HepG2 (cell line): ENCODE measurements around the gene PPP1R9A. TPM values are rescaled to one million over a fixed set of nuclear protein-coding genes. Genes with fewer than 3 reads are reported as not detected.
A peak's percentile ranks its signal among the peaks of the same experiment; 100 is the strongest.

ENCODE experiments used
- DPF2 ChIP-seq: sonication (generic); formaldehyde crosslinking; IDR thresholded peaks from 2 replicates; pipeline ENCODE4 v1.4.0; 2020; ENCODE audit warnings: mild to moderate bottlenecking, low read depth, missing genetic modification reagents, borderline replicate concordance
- FOXP4 ChIP-seq: sonication (generic); formaldehyde crosslinking; IDR thresholded peaks from 2 replicates; pipeline ENCODE4 v1.4.0; 2020; ENCODE audit warnings: missing genetic modification reagents
- KLF6 ChIP-seq: IDR thresholded peaks from 2 replicates; pipeline ENCODE4 v1.8.0; 2016; ENCODE audit warnings: missing biosample characterization, missing genetic modification reagents
- KMT2B ChIP-seq: IDR thresholded peaks from 2 replicates; pipeline ENCODE4 v1.6.1; 2016; ENCODE audit warnings: missing genetic modification reagents, missing compliant biosample characterization
- SAP130 ChIP-seq: IDR thresholded peaks from 2 replicates; pipeline ENCODE4 v1.6.1; 2016; ENCODE audit warnings: low read depth
- SMAD1 ChIP-seq: sonication (generic); formaldehyde crosslinking; IDR thresholded peaks from 2 replicates; pipeline ENCODE4 v1.4.0; 2020; ENCODE audit warnings: missing genetic modification reagents, low read depth, mild to moderate bottlenecking, borderline replicate concordance
- SP140L ChIP-seq: sonication (generic); formaldehyde crosslinking; IDR thresholded peaks from 2 replicates; pipeline ENCODE4 v1.4.0; 2020; ENCODE audit warnings: missing genetic modification reagents, borderline replicate concordance
- TARDBP ChIP-seq: sonication (generic); formaldehyde crosslinking; IDR thresholded peaks from 2 replicates; pipeline ENCODE4 v1.8.0; 2022; ENCODE audit warnings: mild to moderate bottlenecking, missing genetic modification reagents
- U2AF1 ChIP-seq: fragments of 200-400 bp; formaldehyde crosslinking; optimal IDR thresholded peaks from 2 replicates; pipeline ENCODE3; 2017; ENCODE audit warnings: mild to moderate bottlenecking, low read depth, low read length
- ZBTB4 ChIP-seq: sonication (generic); formaldehyde crosslinking; IDR thresholded peaks from 2 replicates; pipeline ENCODE4 v1.4.0; 2020; ENCODE audit warnings: missing genetic modification reagents, mild to moderate bottlenecking, borderline replicate concordance
- ZMAT3 ChIP-seq: sonication (generic); formaldehyde crosslinking; conservative IDR thresholded peaks from 2 replicates; pipeline ENCODE4 v1.7.0; 2021; ENCODE audit warnings: missing genetic modification reagents
- ZMYM4 ChIP-seq: sonication (generic); formaldehyde crosslinking; IDR thresholded peaks from 2 replicates; pipeline ENCODE4 v1.8.1; 2023; ENCODE audit warnings: mild to moderate bottlenecking, missing genetic modification reagents
- ZNF230 ChIP-seq: sonication (generic); formaldehyde crosslinking; IDR thresholded peaks from 2 replicates; pipeline ENCODE4 v1.4.0; 2020; ENCODE audit warnings: mild to moderate bottlenecking, missing genetic modification reagents
- ZNF253 ChIP-seq: sonication (generic); formaldehyde crosslinking; IDR thresholded peaks from 2 replicates; pipeline ENCODE4 v1.8.0; 2022; ENCODE audit warnings: mild to moderate bottlenecking, missing genetic modification reagents, borderline replicate concordance
- ZNF788 ChIP-seq: sonication (generic); formaldehyde crosslinking; IDR thresholded peaks from 2 replicates; pipeline ENCODE4 v1.5.0; 2020; ENCODE audit warnings: mild to moderate bottlenecking, missing genetic modification reagents, borderline replicate concordance
- polyA plus RNA-seq, 8 experiments: library from polyadenylated mRNA; depleted of rRNA in 3 of 8; stranded (reverse) in 7 of 8; unstranded in 1 of 8; fragments of >200 nt; fragmentation: Illumina TruSeq in 4 of 8; extraction: Trizol in 4 of 8; gene quantifications; 2 replicates each; pipeline versions ENCODE4 v1.2.1 to v1.2.3, GENCODE V29; 2011 to 2016; ENCODE audit warnings: low read depth in 4 of 8, missing spikeins in 1 of 8, mixed read lengths in 1 of 8; ENCODE audit not compliant: insufficient read depth in 1 of 8
- total RNA-seq, 5 experiments: library from RNA; depleted of rRNA; stranded (reverse); fragments of >200 nt; fragmentation: Illumina TruSeq; extraction: Trizol; gene quantifications; 2 replicates each; pipeline ENCODE4 v1.2.3, GENCODE V29; 2016; ENCODE audit warnings: low read depth in 1 of 5
- TF ChIP-seq, protein P1 (sequence below): sonication (generic); formaldehyde crosslinking; IDR thresholded peaks from 2 replicates; pipeline ENCODE4 v1.4.0; 2020; ENCODE audit warnings: missing genetic modification reagents, borderline replicate concordance
- TF ChIP-seq, protein P2 (sequence below): IDR thresholded peaks from 2 replicates; pipeline ENCODE4 v1.6.1; 2012; ENCODE audit warnings: low read depth, low read length, improper control_type of control experiment
- TF ChIP-seq, protein P3 (sequence below): sonication (generic); formaldehyde crosslinking; IDR thresholded peaks from 2 replicates; pipeline ENCODE4 v1.4.0; 2020; ENCODE audit warnings: mild to moderate bottlenecking, missing genetic modification reagents

Gene PPP1R9A
- total and polyA plus RNA-seq, 2 of the 13 experiments (the other 11 are each of a cell fraction or from before 2014, with no cell fraction given), result 11.4 to 31.9 TPM

DNA sequence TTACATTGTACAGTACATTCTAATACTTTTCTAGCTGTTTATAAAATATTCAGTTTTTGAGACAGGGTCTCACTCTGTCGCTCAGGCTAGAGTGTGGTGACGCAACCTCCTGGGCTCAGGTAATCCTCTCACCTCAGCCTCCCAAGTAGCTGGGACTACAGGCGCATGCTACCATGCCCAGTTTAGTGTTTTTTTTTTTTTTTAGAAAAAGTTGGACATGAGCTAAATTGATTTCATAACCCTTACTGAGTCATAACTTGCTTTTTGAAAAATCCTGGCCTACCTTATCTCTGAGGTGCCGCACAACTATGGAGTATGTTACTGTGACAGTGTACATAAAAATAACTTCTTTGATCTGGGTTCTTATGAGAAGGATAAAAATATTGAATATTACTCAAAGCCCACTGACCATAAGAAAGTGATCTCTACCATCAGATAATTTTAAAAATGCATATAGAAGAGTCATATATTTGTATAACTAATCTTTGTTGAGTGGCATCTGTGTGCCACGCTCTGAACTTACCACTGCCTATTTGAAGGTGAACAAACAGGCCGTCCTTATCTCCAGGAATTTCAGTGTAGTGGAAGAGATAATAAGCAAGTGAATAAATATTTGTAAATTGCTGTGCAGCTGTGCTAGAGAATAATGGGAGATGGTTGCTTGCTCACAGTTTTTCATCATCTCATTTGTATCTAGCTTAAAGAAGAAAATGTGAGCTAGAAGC is 73.2 kb downstream of the PPP1R9A start (continued):
- TF ChIP-seq FOXP4 (peak; percentile 87), U2AF1 (no peak), ZNF230 (CRISPR knock-in tag) (no peak), KMT2B (CRISPR knock-in tag) (peak; percentile 64; the same call in 1 of the 2 replicates), ZNF788 (CRISPR knock-in tag) (no peak), TARDBP (CRISPR knock-in tag) (no peak), DPF2 (0 out of 2 replicates have a peak, but pooled peaks have one; percentile 24), SP140L (CRISPR knock-in tag) (no peak), SAP130 (CRISPR knock-in tag) (peak; percentile 58; the same call in 1 of the 2 replicates), ZMAT3 (CRISPR knock-in tag) (no peak), ZMYM4 (peak; percentile 26; the same call in 1 of the 2 replicates), SMAD1 (no peak), KLF6 (no peak), ZBTB4 (CRISPR knock-in tag) (no peak), ZNF253 (CRISPR knock-in tag) (no peak)
- TF ChIP-seq, protein P1, sequence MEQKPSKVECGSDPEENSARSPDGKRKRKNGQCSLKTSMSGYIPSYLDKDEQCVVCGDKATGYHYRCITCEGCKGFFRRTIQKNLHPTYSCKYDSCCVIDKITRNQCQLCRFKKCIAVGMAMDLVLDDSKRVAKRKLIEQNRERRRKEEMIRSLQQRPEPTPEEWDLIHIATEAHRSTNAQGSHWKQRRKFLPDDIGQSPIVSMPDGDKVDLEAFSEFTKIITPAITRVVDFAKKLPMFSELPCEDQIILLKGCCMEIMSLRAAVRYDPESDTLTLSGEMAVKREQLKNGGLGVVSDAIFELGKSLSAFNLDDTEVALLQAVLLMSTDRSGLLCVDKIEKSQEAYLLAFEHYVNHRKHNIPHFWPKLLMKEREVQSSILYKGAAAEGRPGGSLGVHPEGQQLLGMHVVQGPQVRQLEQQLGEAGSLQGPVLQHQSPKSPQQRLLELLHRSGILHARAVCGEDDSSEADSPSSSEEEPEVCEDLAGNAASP (CRISPR knock-in tag), result 0 out of 2 replicates have a peak, but pooled peaks have one; percentile 12
- TF ChIP-seq, protein P2, sequence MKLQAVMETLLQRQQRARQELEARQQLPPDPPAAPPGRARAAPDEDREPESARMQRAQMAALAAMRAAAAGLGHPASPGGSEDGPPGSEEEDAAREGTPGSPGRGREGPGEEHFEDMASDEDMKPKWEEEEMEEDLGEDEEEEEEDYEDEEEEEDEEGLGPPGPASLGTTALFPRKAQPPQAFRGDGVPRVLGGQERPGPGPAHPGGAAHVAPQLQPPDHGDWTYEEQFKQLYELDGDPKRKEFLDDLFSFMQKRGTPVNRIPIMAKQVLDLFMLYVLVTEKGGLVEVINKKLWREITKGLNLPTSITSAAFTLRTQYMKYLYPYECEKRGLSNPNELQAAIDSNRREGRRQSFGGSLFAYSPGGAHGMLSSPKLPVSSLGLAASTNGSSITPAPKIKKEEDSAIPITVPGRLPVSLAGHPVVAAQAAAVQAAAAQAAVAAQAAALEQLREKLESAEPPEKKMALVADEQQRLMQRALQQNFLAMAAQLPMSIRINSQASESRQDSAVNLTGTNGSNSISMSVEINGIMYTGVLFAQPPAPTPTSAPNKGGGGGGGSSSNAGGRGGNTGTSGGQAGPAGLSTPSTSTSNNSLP, result peak; percentile 87
- TF ChIP-seq, protein P3, sequence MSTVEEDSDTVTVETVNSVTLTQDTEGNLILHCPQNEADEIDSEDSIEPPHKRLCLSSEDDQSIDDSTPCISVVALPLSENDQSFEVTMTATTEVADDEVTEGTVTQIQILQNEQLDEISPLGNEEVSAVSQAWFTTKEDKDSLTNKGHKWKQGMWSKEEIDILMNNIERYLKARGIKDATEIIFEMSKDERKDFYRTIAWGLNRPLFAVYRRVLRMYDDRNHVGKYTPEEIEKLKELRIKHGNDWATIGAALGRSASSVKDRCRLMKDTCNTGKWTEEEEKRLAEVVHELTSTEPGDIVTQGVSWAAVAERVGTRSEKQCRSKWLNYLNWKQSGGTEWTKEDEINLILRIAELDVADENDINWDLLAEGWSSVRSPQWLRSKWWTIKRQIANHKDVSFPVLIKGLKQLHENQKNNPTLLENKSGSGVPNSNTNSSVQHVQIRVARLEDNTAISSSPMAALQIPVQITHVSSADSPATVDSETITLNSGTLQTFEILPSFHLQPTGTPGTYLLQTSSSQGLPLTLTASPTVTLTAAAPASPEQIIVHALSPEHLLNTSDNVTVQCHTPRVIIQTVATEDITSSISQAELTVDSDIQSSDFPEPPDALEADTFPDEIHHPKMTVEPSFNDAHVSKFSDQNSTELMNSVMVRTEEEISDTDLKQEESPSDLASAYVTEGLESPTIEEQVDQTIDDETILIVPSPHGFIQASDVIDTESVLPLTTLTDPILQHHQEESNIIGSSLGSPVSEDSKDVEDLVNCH, result no peak
